HL-60 (cell line): Measurements from ENCODE around the gene INTS3.

Experiments used
- CTCF ChIP-seq: IDR thresholded peaks from one replicate; pipeline ENCODE4 v1.5.1; 2011; ENCODE audit warnings: low read length, control low read depth, inconsistent platforms; ENCODE audit not compliant: insufficient read depth
- POLR2AphosphoS5 ChIP-seq: IDR thresholded peaks from 2 replicates; pipeline ENCODE4 v1.6.1; 2012; ENCODE audit warnings: low read depth
- SPI1 ChIP-seq: IDR thresholded peaks from 2 replicates; pipeline ENCODE4 v1.6.1; 2012; ENCODE audit warnings: low read depth, mild to moderate bottlenecking, borderline replicate concordance

- TF ChIP-seq POLR2AphosphoS5 (no peak), CTCF (no peak), SPI1 (no peak)
Observed at GRCh38 chr1:153705484-153705883, 22.4 kb upstream of the INTS3 start.
